K562 (cell line): ENCODE data around the gene IGF2BP1. TPM values are rescaled to one million over a fixed set of nuclear protein-coding genes. Genes with fewer than 3 reads are reported as not detected.

Experiments
- ATAC-seq: fragments of 200-7000 bp; cut with Tn5 transposase; 3 replicates; pipeline ENCODE4 v1.9.1; 2020; ENCODE audit warnings: moderate library complexity
- BruUV-seq: library from RNA; stranded (reverse); fragments of 400-500 nt; replicated peaks from 2 replicates; lab custom pipeline; 2021; lab: Mats Ljungman, UMichigan
- CTCF ChIA-PET: fragments of 300-600 bp; formaldehyde crosslinking; extraction: SDS; loops from one replicate; lab custom pipeline; 2021; ENCODE audit warnings: low intra/inter-chr PET ratio; lab: Yijun Ruan, JAX
- POLR2A ChIA-PET: fragments of 300-600, 350-650 bp; sonication (Branson Sonifier 250); formaldehyde crosslinking; extraction: SDS; loops from one replicate; lab custom pipeline; 2021; ENCODE audit warnings: antibody characterized with exemption, inconsistent platforms; lab: Yijun Ruan, JAX
- DNase-seq, 4 experiments: peaks; one replicate each; pipeline versions ENCODE4 v3.0.0 to v3.0.0-alpha.2; 2011 to 2018; ENCODE audit warnings: low spot score in 3 of 4, mixed read lengths in 3 of 4; ENCODE audit errors: extremely low read depth in 1 of 4
- FAIRE-seq: peaks from 2 replicates; lab custom pipeline; 2011; peaks lifted over from hg19 to GRCh38; lab: Jason Lieb, UNC
- H2AFZ ChIP-seq: 2 replicates; pipeline ENCODE4 v1.6.0; 2011; ENCODE audit warnings: low read depth, low read length, control low read depth, inconsistent platforms
- H3K27ac ChIP-seq: fragments of 200-600 bp; 3 replicates; pipeline ENCODE4 v1.8.0; 2011; ENCODE audit warnings: low read depth, mild to moderate bottlenecking, control low read depth, inconsistent platforms, low read length, moderate library complexity, mixed read lengths; ENCODE audit errors: extremely low read depth
- H3K27me3 ChIP-seq, 2 experiments: fragments of 300-600 bp in 1 of 2; 2 replicates in 1 of 2; 3 replicates in 1 of 2; pipeline versions ENCODE4 v1.6.0 to v1.8.0; 2011; ENCODE audit warnings: inconsistent platforms in 2 of 2, low read length in 2 of 2, mild to moderate bottlenecking in 1 of 2, mixed read lengths in 1 of 2, moderate library complexity in 1 of 2; ENCODE audit not compliant: control insufficient read depth in 2 of 2, insufficient read depth in 2 of 2
- H3K36me3 ChIP-seq: fragments of 300-600 bp; 3 replicates; pipeline ENCODE4 v1.8.0; 2011; ENCODE audit warnings: mild to moderate bottlenecking, low read length, inconsistent platforms; ENCODE audit not compliant: control insufficient read depth, insufficient read depth
- H3K4me1 ChIP-seq, 2 experiments: fragments of 200-600 bp in 1 of 2; replicated peaks in 1 of 2; 2 replicates in 1 of 2; 3 replicates in 1 of 2; pipeline versions ENCODE4 v1.5.1 to v1.8.0; 2011; ENCODE audit warnings: inconsistent platforms in 2 of 2, low read length in 2 of 2, mild to moderate bottlenecking in 1 of 2, mixed read lengths in 1 of 2, moderate library complexity in 1 of 2; ENCODE audit not compliant: control insufficient read depth in 2 of 2, insufficient read depth in 2 of 2
- H3K4me2 ChIP-seq: 2 replicates; pipeline ENCODE4 v1.6.1; 2011; ENCODE audit warnings: low read length, control low read depth, inconsistent platforms, mixed read lengths; ENCODE audit not compliant: insufficient read depth
- H3K4me3 ChIP-seq: fragments of 200-600 bp; sonication (generic), shearing (Covaris generic); 2 replicates; pipeline ENCODE4 v1.5.1; 2016; ENCODE audit warnings: control low read depth, inconsistent platforms
- H3K79me2 ChIP-seq: fragments of 200-600 bp; 3 replicates; pipeline ENCODE4 v1.8.0; 2011; ENCODE audit warnings: low read length, inconsistent platforms; ENCODE audit not compliant: control insufficient read depth, insufficient read depth
- H3K9ac ChIP-seq, 2 experiments: 2 replicates each; pipeline versions ENCODE4 v1.6.0 to v1.6.1; 2011; ENCODE audit warnings: low read depth in 2 of 2, low read length in 2 of 2, control low read depth in 1 of 2, inconsistent platforms in 1 of 2, mild to moderate bottlenecking in 1 of 2, mixed read lengths in 1 of 2; ENCODE audit not compliant: insufficient read depth in 1 of 2
- H3K9me1 ChIP-seq: one replicate; pipeline ENCODE4 v1.6.0; 2011; ENCODE audit warnings: inconsistent platforms, mild to moderate bottlenecking, low read length, moderate library complexity; ENCODE audit not compliant: control insufficient read depth, insufficient read depth
- H3K9me3 ChIP-seq: replicated peaks from 2 replicates; pipeline ENCODE4 v1.5.1; 2011; ENCODE audit warnings: low read depth, low read length, inconsistent platforms; ENCODE audit not compliant: control insufficient read depth, insufficient read depth
- H4K20me1 ChIP-seq: replicated peaks from 2 replicates; pipeline ENCODE4 v1.6.1; 2011; ENCODE audit warnings: low read length, inconsistent platforms, mixed read lengths; ENCODE audit not compliant: control insufficient read depth, insufficient read depth
- BHLHE40 ChIP-seq: IDR thresholded peaks from 2 replicates; pipeline ENCODE4 v1.6.1; 2011; ENCODE audit warnings: low read length, improper control_type of control experiment
- FUS ChIP-seq: fragments of 200-400 bp; formaldehyde crosslinking; optimal IDR thresholded peaks from 2 replicates; pipeline ENCODE3; 2017; ENCODE audit warnings: low read depth, low read length
- ILK ChIP-seq: fragments of 450-650 bp; IDR thresholded peaks from 2 replicates; pipeline ENCODE4 v1.6.1; 2016; ENCODE audit warnings: missing genetic modification characterization, low read depth, mild to moderate bottlenecking, missing compliant biosample characterization, moderate library complexity, borderline replicate concordance
- KDM5B ChIP-seq: fragments of 200-600 bp; sonication (generic); IDR thresholded peaks from 2 replicates; pipeline ENCODE4 v1.6.1; 2012; ENCODE audit warnings: low read depth, mild to moderate bottlenecking, moderate library complexity, low read length, control low read depth, inconsistent platforms; ENCODE audit not compliant: insufficient replicate concordance
- ZNF583 ChIP-seq: fragments of 250-450 bp; sonication (Bioruptor Pico); IDR thresholded peaks from 2 replicates; pipeline ENCODE4 v1.4.0; 2020
- WGBS: fragments of 100-300 bp; shearing (Covaris generic); methylation state at CpG from one replicate; pipeline ENCODE4 v1.1.6; 2016; ENCODE audit warnings: low coverage, mixed read lengths; ENCODE audit not compliant: insufficient coverage; ENCODE audit errors: missing lambda C conversion rate; 5-methylcytosine and 5-hydroxymethylcytosine counted together
- in situ Hi-C: fragments of 300-500 bp; cut with MboI; formaldehyde crosslinking; loops from 4 replicates; pipeline ENCODE4 v1.15.0; 2018; ENCODE audit warnings: inconsistent platforms, mixed read lengths
- intact Hi-C: fragments of 100-400 bp; cut with micrococcal nuclease; formaldehyde crosslinking; loops from 2 replicates; pipeline ENCODE4 v1.14.2; 2022
- polyA plus RNA-seq, 8 experiments: library from polyadenylated mRNA; depleted of rRNA in 4 of 8; stranded (reverse) in 5 of 8; unstranded in 3 of 8; fragments of >200 nt; fragmentation: Nextera tagmentation in 2 of 8; fragmentation: Illumina TruSeq in 1 of 8; extraction: Ambion mirVana in 2 of 8; extraction: Trizol in 1 of 8; gene quantifications; 2 replicates each; pipeline versions ENCODE4 v1.2.1 to v1.2.3, GENCODE V29; 2011 to 2014; ENCODE audit warnings: inconsistent platforms in 1 of 8, missing spikeins in 1 of 8
- total RNA-seq, 7 experiments: library from RNA; depleted of rRNA in 6 of 7; stranded (reverse); fragments of >200 nt in 6 of 7; fragmentation: Illumina TruSeq in 2 of 7; extraction: Trizol in 2 of 7; gene quantifications; 2 replicates each; pipeline versions ENCODE4 v1.2.1 to v1.2.3, GENCODE V29; 2011 to 2021; ENCODE audit warnings: low replicate concordance in 1 of 7
- TF ChIP-seq, protein P1 (sequence below), 2 experiments: fragments of 450-650 bp; IDR thresholded peaks; 2 replicates each; pipeline ENCODE4 v1.6.1; 2016; ENCODE audit warnings: mild to moderate bottlenecking in 2 of 2, borderline replicate concordance in 1 of 2, low read depth in 1 of 2, moderate library complexity in 1 of 2
- TF ChIP-seq, protein P2 (sequence below): sonication (generic); formaldehyde crosslinking; IDR thresholded peaks from 2 replicates; pipeline ENCODE4 v1.8.1; 2023; ENCODE audit warnings: mild to moderate bottlenecking, missing genetic modification reagents, moderate library complexity

The IGF2BP1 gene
- total and polyA plus RNA-seq, 9 of the 15 experiments (the other 6 are each of a cell fraction or from before 2014, with no cell fraction given): 13.0 to 318 (median 53.6) TPM

DNA sequence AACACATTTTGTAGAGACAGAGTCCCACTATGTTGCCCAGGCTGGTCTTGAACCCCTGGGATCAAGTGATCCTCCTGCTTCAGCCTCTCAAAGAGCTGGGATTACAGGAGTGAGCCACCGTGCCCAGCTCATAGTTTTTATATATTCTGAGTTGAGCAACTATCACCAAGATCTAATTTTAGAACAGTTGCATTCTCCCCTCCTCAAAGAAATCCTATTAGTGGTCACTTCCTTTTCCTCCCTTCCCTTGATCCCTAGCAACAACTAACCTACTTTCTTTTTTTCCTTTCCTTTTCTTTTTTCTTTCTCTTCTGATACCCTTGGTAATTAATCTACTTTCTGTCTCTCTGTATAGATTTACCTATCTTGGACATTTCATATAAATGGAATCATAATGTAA is 73.9 kb downstream of the IGF2BP1 start:
- WGBS: 8% methylated on average over 1 of the region's 1 CpG
- intact Hi-C loops: no loop called here
- POLR2A ChIA-PET: interaction anchor here (0.8 kb wide), 1 partner anchor 15 kb away, joined by 3 read pairs; no protein-coding TSS in a partner anchor

More for the DNA sequence above, 73.9 kb downstream of the IGF2BP1 start:
- Histone ChIP-seq H3K4me1 (no peaks in the 10 kb centered on the region), H3K4me3 (no peak overlapping the region), H3K27me3 (peaks cover 10 to 22% of the 10 kb centered on the region in 2 experiments; a peak in 3 of 5 replicates), H3K27ac (no peak overlapping the region), H2AFZ (no peak overlapping the region), H3K9me3 (no peaks in the 10 kb centered on the region), H3K36me3 (no peaks in the 10 kb centered on the region), H3K9me1 (no peaks in the 10 kb centered on the region), H3K4me2 (no peak overlapping the region), H4K20me1 (no peaks in the 10 kb centered on the region), H3K9ac (no peak overlapping the region), H3K79me2 (no peaks in the 10 kb centered on the region)
- no peak for TF ChIP-seq KDM5B
- TF ChIP-seq, protein P1, sequence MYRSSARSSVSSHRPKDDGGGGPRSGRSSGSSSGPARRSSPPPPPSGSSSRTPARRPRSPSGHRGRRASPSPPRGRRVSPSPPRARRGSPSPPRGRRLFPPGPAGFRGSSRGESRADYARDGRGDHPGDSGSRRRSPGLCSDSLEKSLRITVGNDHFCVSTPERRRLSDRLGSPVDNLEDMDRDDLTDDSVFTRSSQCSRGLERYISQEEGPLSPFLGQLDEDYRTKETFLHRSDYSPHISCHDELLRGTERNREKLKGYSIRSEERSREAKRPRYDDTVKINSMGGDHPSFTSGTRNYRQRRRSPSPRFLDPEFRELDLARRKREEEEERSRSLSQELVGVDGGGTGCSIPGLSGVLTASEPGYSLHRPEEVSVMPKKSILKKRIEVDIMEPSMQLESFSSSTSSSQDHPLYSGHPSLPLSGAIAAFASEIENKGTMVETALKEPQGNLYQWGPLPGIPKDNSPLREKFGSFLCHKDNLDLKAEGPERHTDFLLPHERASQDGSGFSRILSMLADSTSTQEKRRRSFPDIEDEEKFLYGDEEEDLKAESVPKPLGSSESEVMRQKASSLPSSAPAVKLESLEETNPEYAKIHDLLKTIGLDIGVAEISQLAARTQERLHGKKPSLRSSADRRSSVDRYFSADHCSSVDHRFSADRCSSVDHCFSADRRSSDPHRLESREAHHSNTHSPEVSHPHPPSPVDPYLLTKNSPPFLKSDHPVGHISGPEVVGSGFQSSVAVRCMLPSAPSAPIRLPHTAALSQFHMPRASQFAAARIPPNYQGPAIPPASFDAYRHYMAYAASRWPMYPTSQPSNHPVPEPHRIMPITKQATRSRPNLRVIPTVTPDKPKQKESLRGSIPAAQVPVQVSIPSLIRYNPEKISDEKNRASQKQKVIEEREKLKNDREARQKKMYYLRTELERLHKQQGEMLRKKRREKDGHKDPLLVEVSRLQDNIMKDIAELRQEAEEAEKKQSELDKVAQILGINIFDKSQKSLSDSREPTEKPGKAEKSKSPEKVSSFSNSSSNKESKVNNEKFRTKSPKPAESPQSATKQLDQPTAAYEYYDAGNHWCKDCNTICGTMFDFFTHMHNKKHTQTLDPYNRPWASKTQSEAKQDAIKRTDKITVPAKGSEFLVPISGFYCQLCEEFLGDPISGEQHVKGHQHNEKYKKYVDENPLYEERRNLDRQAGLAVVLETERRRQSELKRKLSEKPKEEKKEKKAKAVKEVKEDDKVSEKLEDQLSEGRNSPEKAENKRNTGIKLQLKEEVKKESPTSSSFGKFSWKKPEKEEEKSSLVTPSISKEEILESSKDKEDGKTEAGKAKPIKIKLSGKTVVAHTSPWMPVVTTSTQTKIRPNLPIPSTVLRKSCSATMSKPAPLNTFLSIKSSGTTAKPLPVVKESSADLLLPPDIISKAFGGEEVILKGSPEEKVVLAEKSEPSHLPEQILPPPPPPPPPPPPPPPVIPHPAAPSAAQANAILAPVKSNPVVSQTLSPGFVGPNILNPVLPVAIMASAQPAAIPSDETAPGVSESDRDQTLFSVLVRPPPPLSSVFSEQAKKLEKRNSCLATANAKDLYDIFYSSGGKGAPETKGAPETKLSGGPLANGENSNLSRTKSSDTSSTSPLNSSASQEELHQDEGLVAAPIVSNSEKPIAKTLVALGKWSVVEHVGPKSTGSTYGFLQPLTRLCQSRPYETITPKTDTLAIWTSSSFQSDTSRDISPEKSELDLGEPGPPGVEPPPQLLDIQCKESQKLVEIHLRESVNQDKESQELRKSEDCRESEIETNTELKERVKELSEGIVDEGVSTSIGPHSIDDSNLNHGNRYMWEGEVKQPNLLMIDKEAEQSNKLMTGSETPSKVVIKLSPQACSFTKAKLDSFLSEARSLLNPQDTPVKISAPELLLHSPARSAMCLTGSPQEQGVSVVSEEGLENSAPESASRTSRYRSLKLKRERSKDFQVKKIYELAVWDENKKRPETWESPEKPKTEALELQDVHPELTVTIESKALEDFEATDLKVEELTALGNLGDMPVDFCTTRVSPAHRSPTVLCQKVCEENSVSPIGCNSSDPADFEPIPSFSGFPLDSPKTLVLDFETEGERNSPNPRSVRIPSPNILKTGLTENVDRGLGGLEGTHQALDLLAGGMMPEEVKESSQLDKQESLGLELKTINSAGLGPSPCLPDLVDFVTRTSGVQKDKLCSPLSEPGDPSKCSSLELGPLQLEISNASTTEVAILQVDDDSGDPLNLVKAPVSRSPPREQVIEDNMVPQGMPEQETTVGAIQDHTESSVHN (IDR thresholded peaks at IDR 0.05; ENCODE audit: borderline replicate concordance in 1 of 2, low read depth in 1 of 2): no peak
- no peak for TF ChIP-seq ILK
- TF ChIP-seq, protein P2, sequence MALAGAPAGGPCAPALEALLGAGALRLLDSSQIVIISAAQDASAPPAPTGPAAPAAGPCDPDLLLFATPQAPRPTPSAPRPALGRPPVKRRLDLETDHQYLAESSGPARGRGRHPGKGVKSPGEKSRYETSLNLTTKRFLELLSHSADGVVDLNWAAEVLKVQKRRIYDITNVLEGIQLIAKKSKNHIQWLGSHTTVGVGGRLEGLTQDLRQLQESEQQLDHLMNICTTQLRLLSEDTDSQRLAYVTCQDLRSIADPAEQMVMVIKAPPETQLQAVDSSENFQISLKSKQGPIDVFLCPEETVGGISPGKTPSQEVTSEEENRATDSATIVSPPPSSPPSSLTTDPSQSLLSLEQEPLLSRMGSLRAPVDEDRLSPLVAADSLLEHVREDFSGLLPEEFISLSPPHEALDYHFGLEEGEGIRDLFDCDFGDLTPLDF (CRISPR knock-in tag): no peak
- no peak for TF ChIP-seq ZNF583 (CRISPR knock-in tag)
- TF ChIP-seq BHLHE40: no peak
- no peak for TF ChIP-seq FUS
- DNase-seq (no peak), FAIRE-seq (no peak), ATAC-seq (no peak)
- CTCF ChIA-PET: no interaction called here
- in situ Hi-C loops: no loop called here
- BruUV-seq: no TSS peak
